GM23338 (cell line): ENCODE data around the gene GNB1L. TPM values are rescaled to one million over a fixed set of nuclear protein-coding genes. Genes with fewer than 3 reads are reported as not detected.

Experiments
- ATAC-seq: fragments of 200-7000 bp; cut with Tn5 transposase; 3 replicates; pipeline ENCODE4 v1.9.1; 2020
- DNase-seq: peaks from one replicate; pipeline ENCODE4 v3.0.0-alpha.2; 2015; ENCODE audit warnings: low spot score
- H2AFZ ChIP-seq: fragments of 200-600 bp; sonication (generic); 2 replicates; pipeline ENCODE4 v1.8.0; 2016; ENCODE audit warnings: antibody characterized with exemption, mild to moderate bottlenecking, moderate library complexity
- H3F3A ChIP-seq: fragments of 200-600 bp; sonication (generic); replicated peaks from 2 replicates; pipeline ENCODE4 v1.8.0; 2017; ENCODE audit warnings: antibody characterized with exemption, mixed run types, low read depth
- H3K27ac ChIP-seq: fragments of 200-600 bp; sonication (generic); 2 replicates; pipeline ENCODE4 v1.6.1; 2016; ENCODE audit warnings: low read depth
- H3K27me3 ChIP-seq: fragments of 200-600 bp; sonication (generic); 2 replicates; pipeline ENCODE4 v1.8.0; 2016; ENCODE audit warnings: mild to moderate bottlenecking, mixed run types, moderate library complexity; ENCODE audit not compliant: insufficient read depth
- H3K36me3 ChIP-seq: fragments of 200-600 bp; sonication (generic); 2 replicates; pipeline ENCODE4 v1.8.0; 2016; ENCODE audit warnings: mild to moderate bottlenecking; ENCODE audit not compliant: insufficient read depth
- H3K4me1 ChIP-seq: fragments of 200-600 bp; sonication (generic); 2 replicates; pipeline ENCODE4 v1.8.0; 2016; ENCODE audit warnings: mild to moderate bottlenecking, moderate library complexity; ENCODE audit not compliant: insufficient read depth
- H3K4me2 ChIP-seq: fragments of 200-600 bp; sonication (generic); 2 replicates; pipeline ENCODE4 v1.7.1; 2017; ENCODE audit warnings: mixed run types
- H3K4me3 ChIP-seq: fragments of 200-600 bp; sonication (generic); 2 replicates; pipeline ENCODE4 v1.6.1; 2016; ENCODE audit warnings: mixed run types
- H3K79me2 ChIP-seq: fragments of 200-600 bp; sonication (generic); replicated peaks from 2 replicates; pipeline ENCODE4 v1.8.0; 2017; ENCODE audit warnings: mild to moderate bottlenecking; ENCODE audit not compliant: insufficient read depth
- H3K9me2 ChIP-seq: fragments of 200-600 bp; sonication (generic); 2 replicates; pipeline ENCODE4 v1.8.0; 2017; ENCODE audit not compliant: insufficient read depth
- H4K20me1 ChIP-seq: fragments of 200-600 bp; sonication (generic); replicated peaks from 2 replicates; pipeline ENCODE4 v1.8.0; 2017; ENCODE audit warnings: mild to moderate bottlenecking; ENCODE audit not compliant: insufficient read depth
- H3K27ac Mint-ChIP-seq: 2 replicates; pipeline ENCODE4 v1.8.0; 2020; ENCODE audit warnings: inconsistent platforms, mild to moderate bottlenecking, moderate library complexity, mixed read lengths
- H3K27me3 Mint-ChIP-seq: 3 replicates; pipeline ENCODE4 v1.8.0; 2022; ENCODE audit warnings: low read depth, mild to moderate bottlenecking, moderate library complexity, mixed read lengths, inconsistent platforms; ENCODE audit not compliant: insufficient read depth, poor library complexity
- H3K36me3 Mint-ChIP-seq: 3 replicates; pipeline ENCODE4 v1.8.0; 2021; ENCODE audit warnings: low read depth, mild to moderate bottlenecking, inconsistent platforms, moderate library complexity, mixed read lengths
- H3K4me1 Mint-ChIP-seq: 3 replicates; pipeline ENCODE4 v1.8.0; 2020; ENCODE audit warnings: mild to moderate bottlenecking, inconsistent platforms, mixed read lengths
- H3K4me3 Mint-ChIP-seq: 3 replicates; pipeline ENCODE4 v1.8.0; 2021; ENCODE audit warnings: moderate library complexity, mild to moderate bottlenecking, inconsistent platforms, mixed read lengths
- H3K9me3 Mint-ChIP-seq: 3 replicates; pipeline ENCODE4 v1.8.0; 2020; ENCODE audit warnings: moderate library complexity, mild to moderate bottlenecking, inconsistent platforms, mixed read lengths
- CREB1 ChIP-seq: fragments of 250-450 bp; sonication (Bioruptor Pico); IDR thresholded peaks from 2 replicates; pipeline ENCODE4 v1.5.0; 2020; ENCODE audit warnings: low read depth, mild to moderate bottlenecking, moderate library complexity
- ETS1 ChIP-seq: IDR thresholded peaks from 2 replicates; pipeline ENCODE4 v1.6.1; 2016; ENCODE audit warnings: antibody characterized with exemption
- EZH2phosphoT487 ChIP-seq: fragments of 200-600 bp; sonication (generic); IDR thresholded peaks from one replicate; pipeline ENCODE4 v1.8.1; 2018; ENCODE audit warnings: antibody characterized with exemption; ENCODE audit not compliant: unreplicated experiment
- JUNB ChIP-seq: IDR thresholded peaks from one replicate; pipeline ENCODE4 v1.6.1; 2016; ENCODE audit warnings: antibody characterized with exemption; ENCODE audit not compliant: unreplicated experiment
- NANOG ChIP-seq: IDR thresholded peaks from 2 replicates; pipeline ENCODE4 v1.6.1; 2016; ENCODE audit warnings: antibody characterized with exemption, borderline replicate concordance
- REST ChIP-seq: IDR thresholded peaks from one replicate; pipeline ENCODE4 v1.6.1; 2018; ENCODE audit warnings: antibody characterized with exemption; ENCODE audit not compliant: unreplicated experiment
- STAT1 ChIP-seq: IDR thresholded peaks from one replicate; pipeline ENCODE4 v1.6.1; 2016; ENCODE audit warnings: antibody characterized with exemption; ENCODE audit not compliant: unreplicated experiment
- polyA plus RNA-seq: library from polyadenylated mRNA; unstranded; fragments of >200 nt; fragmentation: Nextera tagmentation; extraction: Ambion mirVana; gene quantifications from 2 replicates; pipeline ENCODE4 v1.2.1, GENCODE V29; 2016
- total RNA-seq: library from RNA; depleted of rRNA; stranded (reverse); fragments of >200 nt; shearing (Covaris generic); gene quantifications from 2 replicates; pipeline ENCODE4 v1.2.3, GENCODE V29; 2014
- TF ChIP-seq, protein P1 (sequence below), 2 experiments: fragments of 200-600 bp in 1 of 2; sonication (generic) in 1 of 2; conservative IDR thresholded peaks; 2 replicates each; pipeline versions ENCODE4 v1.5.1 to v1.6.1; 2016 to 2017; ENCODE audit warnings: antibody characterized with exemption in 2 of 2, low read depth in 2 of 2, mild to moderate bottlenecking in 2 of 2, moderate library complexity in 1 of 2

GNB1L gene
- total and polyA plus RNA-seq, 2 experiments from 2014 or later, result 15.2 to 27.8 TPM

DNA sequence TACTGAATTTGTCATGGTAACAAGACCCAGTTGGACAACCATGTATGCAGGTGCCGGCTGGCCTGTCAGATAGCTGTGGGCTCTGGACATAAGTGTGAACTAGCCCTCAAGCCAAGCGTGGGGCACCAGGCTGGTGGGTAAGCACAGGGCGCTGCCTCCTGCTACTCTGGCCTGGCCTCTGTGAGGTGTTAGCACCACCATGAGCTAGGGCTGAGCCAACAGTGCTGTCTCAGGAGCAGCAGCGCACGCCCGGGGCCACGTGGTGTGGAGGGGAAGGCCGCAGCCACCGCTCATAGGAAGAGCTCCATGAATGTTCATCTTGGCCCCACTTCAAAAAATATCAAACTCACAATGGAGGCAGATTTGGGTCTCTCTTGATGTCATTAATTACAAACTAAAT lies 35.3 kb upstream of the GNB1L start:
- H3K4me3 Mint-ChIP-seq, result no peak overlapping the region
- peaks cover 13% of the 10 kb centered on the region; the same call in 1 of the 2 replicates for H3F3A ChIP-seq
- H2AFZ ChIP-seq, result no peak overlapping the region
- no peaks in the 10 kb centered on the region for H3K9me2 ChIP-seq
- H3K4me1 Mint-ChIP-seq, result peaks cover 31% of the 10 kb centered on the region
- TF ChIP-seq CREB1 (CRISPR knock-in tag), result no peak
- TF ChIP-seq, protein P1, sequence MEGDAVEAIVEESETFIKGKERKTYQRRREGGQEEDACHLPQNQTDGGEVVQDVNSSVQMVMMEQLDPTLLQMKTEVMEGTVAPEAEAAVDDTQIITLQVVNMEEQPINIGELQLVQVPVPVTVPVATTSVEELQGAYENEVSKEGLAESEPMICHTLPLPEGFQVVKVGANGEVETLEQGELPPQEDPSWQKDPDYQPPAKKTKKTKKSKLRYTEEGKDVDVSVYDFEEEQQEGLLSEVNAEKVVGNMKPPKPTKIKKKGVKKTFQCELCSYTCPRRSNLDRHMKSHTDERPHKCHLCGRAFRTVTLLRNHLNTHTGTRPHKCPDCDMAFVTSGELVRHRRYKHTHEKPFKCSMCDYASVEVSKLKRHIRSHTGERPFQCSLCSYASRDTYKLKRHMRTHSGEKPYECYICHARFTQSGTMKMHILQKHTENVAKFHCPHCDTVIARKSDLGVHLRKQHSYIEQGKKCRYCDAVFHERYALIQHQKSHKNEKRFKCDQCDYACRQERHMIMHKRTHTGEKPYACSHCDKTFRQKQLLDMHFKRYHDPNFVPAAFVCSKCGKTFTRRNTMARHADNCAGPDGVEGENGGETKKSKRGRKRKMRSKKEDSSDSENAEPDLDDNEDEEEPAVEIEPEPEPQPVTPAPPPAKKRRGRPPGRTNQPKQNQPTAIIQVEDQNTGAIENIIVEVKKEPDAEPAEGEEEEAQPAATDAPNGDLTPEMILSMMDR (conservative IDR thresholded peaks at IDR 0.05; ENCODE audit: low read depth in 2 of 2), result 0 out of 4 replicates have a peak, but pooled peaks of 1 of the 2 experiments have one; percentile 3
- H4K20me1 ChIP-seq, result no peaks in the 10 kb centered on the region
- H3K36me3 ChIP-seq, result no peaks in the 10 kb centered on the region
- H3K27me3 ChIP-seq, result no peaks in the 10 kb centered on the region
- no peak overlapping the region for H3K27ac Mint-ChIP-seq
- H3K27ac ChIP-seq, result no peak overlapping the region
- no peak overlapping the region for H3K4me2 ChIP-seq
- H3K9me3 Mint-ChIP-seq, result no peaks in the 10 kb centered on the region
- H3K27me3 Mint-ChIP-seq, result peaks cover 20% of the 10 kb centered on the region
- ATAC-seq (no peak), DNase-seq (no peak)
- H3K4me1 ChIP-seq, result peaks cover 20% of the 10 kb centered on the region
- no peak overlapping the region for H3K4me3 ChIP-seq
- no peaks in the 10 kb centered on the region for H3K36me3 Mint-ChIP-seq
- H3K79me2 ChIP-seq, result no peaks in the 10 kb centered on the region

- Histone ChIP-seq H2AFZ (no peak overlapping the region), H3K4me3 (no peak overlapping the region), H3K4me2 (no peak overlapping the region), H4K20me1 (no peaks in the 10 kb centered on the region), H3K4me1 (peaks cover 20% of the 10 kb centered on the region), H3F3A (peaks cover 12% of the 10 kb centered on the region; the same call in 1 of the 2 replicates), H3K36me3 (no peaks in the 10 kb centered on the region), H3K79me2 (no peaks in the 10 kb centered on the region), H3K27me3 (no peaks in the 10 kb centered on the region), H3K27ac (no peak overlapping the region), H3K9me2 (no peaks in the 10 kb centered on the region)
- H3K4me1 Mint-ChIP-seq, result peaks cover 31% of the 10 kb centered on the region
- no peak for ATAC-seq
- H3K27ac Mint-ChIP-seq, result no peak overlapping the region
- no peak for DNase-seq
- H3K27me3 Mint-ChIP-seq, result peaks cover 24% of the 10 kb centered on the region
- no peaks in the 10 kb centered on the region for H3K36me3 Mint-ChIP-seq
- no peaks in the 10 kb centered on the region for H3K9me3 Mint-ChIP-seq
- H3K4me3 Mint-ChIP-seq, result no peak overlapping the region
- TF ChIP-seq EZH2phosphoT487, result no peak
- TF ChIP-seq ETS1, result no peak
- TF ChIP-seq NANOG, result no peak
- TF ChIP-seq STAT1, result no peak
- TF ChIP-seq, protein P1 (conservative IDR thresholded peaks at IDR 0.05; ENCODE audit: low read depth in 2 of 2), result no peak
- no peak for TF ChIP-seq JUNB
- TF ChIP-seq CREB1 (CRISPR knock-in tag), result no peak
- TF ChIP-seq REST, result no peak
These were observed 33.6 kb upstream of the GNB1L start for GRCh38 chr22:19888131-19888746.
